HG03039 (cell line): ENCODE data around the gene PIP5K1C.
"Not testable (repeated sequence)": the region's sequence is repeated elsewhere in the genome, so short reads cannot be mapped to it uniquely, and the experiment has no call there.

Experiments used
- ATAC-seq: cut with Tn5 transposase; IDR thresholded peaks from one replicate; pipeline ENCODE4 v1.9.1; 2021; ENCODE audit warnings: mild to moderate bottlenecking, moderate library complexity; ENCODE audit not compliant: unreplicated experiment

PIP5K1C gene

GRCh38 chr19:3601021-3601420 lies 99.2 kb downstream of the PIP5K1C start:
- ATAC-seq: no peak

- ATAC-seq: no peak
Measured at GRCh38 chr19:3599776-3600187, 100.5 kb downstream of the PIP5K1C start.

GRCh38 chr19:3595521-3596061 lies 104.7 kb downstream of the PIP5K1C start:
- no peak for ATAC-seq

- ATAC-seq: no peak
Measured at GRCh38 chr19:3593156-3593555, 107.1 kb downstream of the PIP5K1C start.

GRCh38 chr19:3591876-3592613 lies 108.2 kb downstream of the PIP5K1C start:
- no peak for ATAC-seq

- ATAC-seq: no peak
Measured at GRCh38 chr19:3590991-3591659, 109.1 kb downstream of the PIP5K1C start.

- ATAC-seq: no peak
Measured at GRCh38 chr19:3589949-3590348, 110.3 kb downstream of the PIP5K1C start.

- no peak for ATAC-seq
Measured at GRCh38 chr19:3589439-3589838, 110.8 kb downstream of the PIP5K1C start.

GRCh38 chr19:3586707-3587346 lies 113.4 kb downstream of the PIP5K1C start:
- no peak for ATAC-seq

GRCh38 chr19:3586127-3586626 lies 114.1 kb downstream of the PIP5K1C start:
- ATAC-seq: no peak

- no peak for ATAC-seq
Measured at GRCh38 chr19:3585301-3586126, 114.8 kb downstream of the PIP5K1C start, which contains the start of gene GIPC3. Gene GIPC3, plus strand, starts transcription at chr19:3585478. Its CDS starts 120 bp downstream, at chr19:3585598.

GRCh38 chr19:3584036-3584802 lies 116.0 kb downstream of the PIP5K1C start:
- ATAC-seq: not testable (repeated sequence)

- ATAC-seq: not testable (repeated sequence)
Measured at GRCh38 chr19:3581792-3582191, 118.5 kb downstream of the PIP5K1C start.
